HG02938 (cell line): ENCODE results near the gene CALN1.

Source experiments
- ATAC-seq: cut with Tn5 transposase; IDR thresholded peaks from one replicate; pipeline ENCODE4 v1.9.1; 2021; ENCODE audit warnings: mild to moderate bottlenecking, moderate library complexity; ENCODE audit not compliant: unreplicated experiment

Gene CALN1

DNA sequence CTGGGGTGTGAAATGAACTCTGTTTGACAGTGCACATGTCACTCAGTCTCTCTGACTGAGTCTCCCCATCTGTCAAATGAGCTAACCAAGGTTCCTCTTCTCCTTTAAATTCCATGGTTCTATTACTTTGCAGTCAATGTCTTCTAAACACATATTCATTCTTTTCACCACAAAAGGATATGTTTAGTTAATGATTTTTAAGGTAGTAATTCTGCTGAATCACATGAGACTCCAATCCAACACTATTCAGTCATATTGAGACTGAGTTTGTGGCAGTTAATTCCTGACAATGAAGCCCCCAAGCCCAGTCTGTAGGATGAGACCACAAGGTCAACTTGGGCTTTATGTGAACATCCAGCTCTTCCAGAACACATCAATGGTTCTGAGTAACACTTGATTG is 85.3 kb downstream of the CALN1 start:
- no peak for ATAC-seq

DNA sequence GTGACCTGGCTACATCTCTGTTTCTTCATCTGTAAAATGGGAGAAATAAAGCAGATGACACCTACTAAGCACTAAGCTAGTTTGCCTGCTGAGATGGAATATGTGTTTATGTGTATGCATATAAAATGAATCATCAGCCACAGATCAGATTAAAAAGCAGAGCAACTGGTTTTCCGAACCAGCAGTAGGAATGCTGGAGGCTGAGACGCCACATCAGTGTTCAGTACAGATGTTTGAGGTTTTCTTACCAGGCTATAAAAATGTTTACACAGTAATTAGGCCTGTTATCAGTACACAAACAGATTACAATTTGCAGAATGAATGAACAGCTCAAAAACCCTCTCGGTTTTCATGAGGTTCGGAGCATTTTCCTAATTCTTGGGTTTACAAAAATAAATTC is 85.8 kb downstream of the CALN1 start:
- no peak for ATAC-seq

DNA sequence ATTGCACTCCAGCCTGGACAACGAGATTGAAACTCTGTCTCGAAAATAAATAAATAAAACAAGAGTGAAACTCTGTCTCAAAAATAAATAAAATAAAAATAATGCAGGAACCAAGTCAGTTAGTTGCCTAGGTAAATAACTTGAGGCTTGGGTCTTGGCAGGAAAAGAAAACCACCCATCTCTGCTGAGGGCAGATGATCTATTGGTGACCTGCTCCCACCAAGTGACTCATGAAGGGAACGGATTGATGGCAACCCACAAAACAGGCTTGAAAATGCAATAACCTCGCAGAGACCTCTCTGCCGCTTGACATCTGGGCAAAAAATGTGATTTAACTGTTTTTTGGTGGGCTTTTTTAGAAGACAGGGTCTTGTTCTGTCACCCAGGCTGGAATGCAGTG is 86.6 kb downstream of the CALN1 start:
- no peak for ATAC-seq

DNA sequence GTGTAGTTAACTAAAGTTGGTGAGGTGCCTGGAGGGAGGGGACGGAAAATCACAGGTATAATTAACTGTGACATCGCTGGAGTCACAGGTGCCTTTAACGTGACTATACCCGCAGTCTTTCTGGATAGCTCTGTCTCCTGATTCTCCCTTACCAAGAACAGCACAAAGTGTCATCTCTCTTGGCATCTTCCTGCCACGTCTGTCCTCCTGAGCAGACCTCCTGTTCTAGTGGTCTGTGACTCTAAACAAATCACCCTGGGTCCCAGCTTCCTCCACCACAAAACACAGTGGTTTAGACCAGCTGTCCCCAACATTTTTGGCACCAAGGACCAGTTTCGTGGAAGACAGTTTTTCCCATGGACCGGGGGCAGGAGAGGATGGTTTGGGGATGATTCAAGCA is 90.5 kb downstream of the CALN1 start:
- ATAC-seq: no peak

DNA sequence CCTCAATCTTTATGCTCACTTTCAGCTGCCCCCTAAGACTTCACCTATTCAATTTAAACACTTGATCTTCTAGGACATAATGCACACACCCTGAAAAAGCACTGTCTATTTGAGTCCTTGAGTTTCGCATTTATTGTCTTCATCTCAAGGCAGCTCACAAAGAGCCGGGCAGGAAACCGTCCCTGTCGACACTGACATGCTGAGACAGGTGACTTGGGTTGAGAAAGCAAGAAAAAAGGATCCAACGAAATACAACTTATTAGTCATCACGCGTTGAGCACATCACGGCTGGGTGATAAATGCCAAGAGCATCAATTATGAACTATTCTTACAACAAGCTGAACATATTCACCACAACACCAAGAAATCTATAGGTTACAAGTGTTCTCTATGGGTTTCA is 91.1 kb downstream of the CALN1 start:
- ATAC-seq: no peak

DNA sequence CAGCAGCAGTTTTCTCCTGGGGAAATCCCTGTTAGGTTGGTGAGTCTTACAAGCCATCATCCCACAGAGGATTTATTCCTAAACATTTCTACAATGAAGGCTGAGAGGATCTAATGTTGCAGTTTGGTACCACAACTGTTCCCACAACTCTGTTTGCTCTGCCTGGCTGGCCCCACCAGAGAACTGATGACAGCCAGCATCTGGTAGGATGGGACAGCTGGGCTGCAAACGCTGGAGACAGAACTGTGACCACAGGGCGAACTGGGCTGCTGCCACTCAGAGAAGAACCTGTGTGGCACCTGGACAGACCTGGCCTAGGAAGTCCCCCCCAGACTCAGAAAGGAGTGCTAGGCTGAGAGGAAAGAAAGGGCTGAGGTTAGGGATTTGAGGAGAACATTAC is 94.8 kb downstream of the CALN1 start:
- no peak for ATAC-seq

DNA sequence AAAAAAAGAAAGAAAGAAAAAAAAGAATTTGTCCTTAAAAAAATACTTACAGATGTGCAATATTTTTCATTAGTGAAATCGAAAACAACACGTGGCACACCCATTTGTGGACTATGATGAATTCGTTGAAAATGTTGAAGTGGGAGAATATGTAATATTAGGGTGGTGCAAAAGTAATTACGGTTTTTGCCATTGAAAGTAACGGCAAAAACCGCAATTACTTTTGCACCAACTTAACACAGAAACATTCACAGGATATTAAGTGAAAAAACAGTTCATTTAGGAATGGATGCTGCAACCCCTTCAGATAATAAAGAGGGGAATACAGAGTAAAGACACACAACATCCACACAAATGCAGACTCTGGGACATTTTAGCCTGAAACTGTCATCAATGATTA is 96.0 kb downstream of the CALN1 start:
- ATAC-seq: no peak

DNA sequence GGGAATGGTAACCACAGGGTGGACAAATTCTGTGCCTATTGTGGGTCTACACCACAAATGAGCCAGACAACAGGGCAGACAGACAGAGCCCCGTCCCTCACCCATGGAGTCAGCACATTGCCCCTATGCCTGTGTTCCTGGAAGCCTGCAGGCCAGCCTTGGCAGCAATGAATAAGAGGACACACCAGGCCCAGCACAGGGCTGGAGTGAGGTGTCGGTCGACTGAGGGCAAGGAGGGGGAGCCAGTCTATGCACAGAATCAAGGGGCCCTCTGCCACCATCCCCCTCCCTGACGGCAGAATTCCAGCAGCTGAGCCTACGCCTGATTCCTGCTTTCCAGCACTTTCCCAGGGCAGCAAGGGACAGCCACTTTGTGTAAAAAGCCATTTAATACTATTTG is 98.2 kb downstream of the CALN1 start:
- ATAC-seq: no peak

DNA sequence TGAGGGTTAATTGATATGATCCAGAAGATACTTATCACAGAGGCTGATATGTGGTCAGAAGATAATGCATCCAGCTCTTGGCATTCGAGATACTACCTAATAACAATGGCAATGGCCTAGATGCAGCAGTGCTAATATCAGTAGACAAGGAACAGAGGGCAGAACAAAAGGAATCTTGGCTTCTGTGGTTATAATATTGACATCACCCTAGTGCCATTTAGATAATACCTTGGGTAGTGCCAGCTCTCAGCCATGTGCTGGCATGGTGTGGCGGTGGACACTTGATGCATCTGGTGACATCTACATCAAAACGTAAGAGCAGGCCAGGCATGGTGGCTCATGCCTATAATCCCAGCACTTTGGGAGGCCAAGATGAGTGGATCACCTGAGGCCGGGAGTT is 101.8 kb downstream of the CALN1 start:
- ATAC-seq: no peak

DNA sequence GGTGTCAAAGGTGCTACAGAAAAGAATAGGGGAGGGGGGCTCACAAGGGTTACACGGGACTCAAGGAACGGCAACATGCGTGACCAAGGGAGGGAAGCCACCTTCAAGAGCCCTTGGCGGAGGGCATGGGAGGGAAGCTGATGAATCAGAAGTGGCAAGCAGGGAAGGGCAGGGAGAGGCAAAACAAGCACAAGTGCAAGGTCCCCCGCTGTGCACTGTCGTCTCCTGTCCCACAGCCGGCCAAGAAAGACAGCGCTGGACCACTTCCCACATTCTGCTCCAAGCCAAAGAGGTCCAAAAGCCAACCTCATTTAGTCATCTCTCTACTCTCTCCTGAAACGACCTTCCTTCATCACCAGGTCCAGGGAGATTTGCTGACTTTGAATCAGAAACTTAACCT is 102.7 kb downstream of the CALN1 start:
- no peak for ATAC-seq

DNA sequence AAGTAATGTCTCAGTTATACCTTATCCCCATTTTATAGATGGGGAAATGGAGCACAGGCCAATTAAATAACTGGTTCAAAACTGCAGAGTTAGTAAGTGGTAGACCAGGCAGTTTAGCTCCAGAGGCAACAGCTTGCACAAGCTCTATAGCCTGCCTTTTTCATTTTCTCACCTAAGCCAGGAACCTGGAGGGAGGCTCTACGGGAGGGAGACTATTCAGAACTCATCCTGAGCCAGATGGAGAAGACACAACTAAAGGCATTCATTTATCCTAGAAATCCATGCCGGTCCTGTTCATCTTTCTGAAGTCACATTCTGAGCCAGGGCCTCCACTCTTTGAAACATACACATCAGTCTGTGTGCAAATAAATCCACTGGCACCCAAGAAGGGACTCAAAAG is 103.2 kb downstream of the CALN1 start:
- no peak for ATAC-seq

DNA sequence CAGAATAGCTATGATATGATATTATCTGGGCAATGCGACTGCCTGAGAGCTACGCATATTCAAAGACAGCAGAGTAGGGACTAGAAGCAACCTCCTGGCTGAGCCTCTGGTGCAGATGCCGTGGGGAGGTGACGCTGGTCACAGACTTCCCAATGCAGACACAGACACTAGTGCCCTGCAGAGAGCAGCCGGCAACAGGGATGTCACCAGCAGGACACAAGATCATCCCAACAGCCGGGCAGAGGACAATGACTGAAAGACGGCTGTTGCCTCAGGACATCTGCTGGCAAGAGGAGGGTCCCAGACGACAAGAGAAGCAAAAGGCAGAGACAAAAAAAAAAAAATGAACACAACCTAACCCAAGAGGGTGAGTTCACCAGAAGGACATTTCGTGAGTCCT is 104.6 kb downstream of the CALN1 start:
- no peak for ATAC-seq

DNA sequence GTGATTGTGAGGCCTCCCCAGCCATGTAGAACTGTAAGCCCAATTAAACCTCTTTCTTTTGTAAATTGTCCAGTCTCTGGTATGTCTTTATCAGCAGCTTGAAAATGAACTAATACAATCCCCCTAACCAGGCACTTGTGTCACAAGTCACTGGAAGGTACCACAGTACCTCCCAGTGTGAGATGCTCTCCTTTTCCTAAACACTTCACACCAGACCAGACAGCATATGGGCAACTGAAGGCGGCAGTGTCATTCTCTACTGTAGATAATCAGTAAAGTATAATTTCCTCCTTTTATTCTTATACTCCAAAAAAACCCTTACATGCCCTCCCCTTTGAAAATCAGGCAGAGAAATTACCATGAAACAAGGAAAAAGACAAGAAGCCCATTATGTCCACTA is 113.2 kb downstream of the CALN1 start:
- ATAC-seq: no peak

DNA sequence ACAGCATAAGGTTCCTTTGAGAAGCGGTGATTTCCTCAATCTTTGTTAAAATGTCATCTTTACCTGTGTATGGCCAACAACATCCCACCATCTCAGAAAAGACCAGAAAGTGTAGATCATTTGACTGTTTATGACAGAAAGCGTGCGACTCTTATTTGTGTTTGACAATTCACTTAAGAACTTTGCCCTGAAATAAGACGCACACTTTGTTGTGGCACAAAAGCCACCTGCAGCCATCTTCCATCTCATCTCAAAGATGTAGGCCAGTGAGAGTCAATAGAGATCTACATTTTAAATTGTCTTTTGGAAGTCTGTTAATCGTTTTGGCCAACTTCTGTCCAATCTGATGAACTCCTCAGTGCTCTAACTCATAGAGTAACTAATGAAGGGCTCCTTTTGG is 114.0 kb downstream of the CALN1 start:
- no peak for ATAC-seq

DNA sequence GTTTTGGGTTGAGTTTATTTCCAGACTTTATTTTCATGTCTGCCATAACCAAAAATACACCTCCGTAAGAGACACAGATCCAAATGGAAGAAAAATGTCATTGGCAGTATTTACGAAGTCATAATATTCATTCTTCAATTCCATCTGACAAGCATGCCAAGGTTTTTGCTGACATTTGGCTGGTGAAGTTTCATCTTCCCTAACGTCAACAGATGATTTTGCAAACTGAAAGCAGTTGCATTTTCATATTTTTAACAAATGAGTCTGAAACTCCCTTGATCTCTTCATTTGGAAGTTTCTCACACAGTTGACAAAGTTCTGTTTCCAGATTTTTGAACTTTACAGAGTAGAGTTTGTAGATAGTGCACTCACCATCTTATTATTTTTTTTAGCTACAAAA is 114.5 kb downstream of the CALN1 start:
- no peak for ATAC-seq

DNA sequence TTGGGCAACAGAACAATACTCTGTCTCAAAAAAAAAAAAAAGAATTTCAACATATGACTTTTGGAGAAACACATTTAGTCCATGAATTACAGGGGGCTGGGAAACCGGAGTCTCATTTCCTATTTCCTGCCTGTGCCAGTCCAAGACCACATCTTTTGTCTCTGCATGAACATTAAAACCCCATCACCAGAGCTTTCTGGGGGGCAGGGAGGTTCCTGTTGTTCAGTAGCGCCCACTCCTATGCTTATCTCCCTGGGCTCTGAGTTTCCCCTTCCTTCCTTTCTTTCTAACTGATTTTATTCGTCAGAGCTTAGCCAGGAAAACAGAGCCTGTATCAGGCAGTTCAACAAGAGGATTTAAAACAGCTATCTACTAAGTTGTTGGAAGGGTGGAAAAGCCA is 119.3 kb downstream of the CALN1 start:
- ATAC-seq: no peak

DNA sequence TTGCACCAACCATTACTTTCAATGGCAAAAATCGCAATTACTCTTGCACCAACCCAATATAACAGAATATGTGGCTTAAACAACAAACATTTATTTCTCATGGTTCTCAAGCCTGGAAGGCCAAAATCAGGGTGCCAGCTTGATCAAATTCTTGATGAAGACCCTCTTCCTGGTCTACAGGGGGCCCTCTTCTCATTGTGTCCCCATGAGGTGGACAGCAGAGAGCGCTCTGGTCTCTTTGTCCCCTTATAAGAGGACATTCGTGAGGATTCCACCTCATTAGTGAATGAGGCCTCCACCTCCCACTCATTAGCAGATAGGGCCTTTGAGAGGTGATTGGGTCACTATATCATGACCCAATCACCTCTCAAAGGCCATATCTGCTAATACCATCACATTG is 120.0 kb downstream of the CALN1 start:
- ATAC-seq: no peak

DNA sequence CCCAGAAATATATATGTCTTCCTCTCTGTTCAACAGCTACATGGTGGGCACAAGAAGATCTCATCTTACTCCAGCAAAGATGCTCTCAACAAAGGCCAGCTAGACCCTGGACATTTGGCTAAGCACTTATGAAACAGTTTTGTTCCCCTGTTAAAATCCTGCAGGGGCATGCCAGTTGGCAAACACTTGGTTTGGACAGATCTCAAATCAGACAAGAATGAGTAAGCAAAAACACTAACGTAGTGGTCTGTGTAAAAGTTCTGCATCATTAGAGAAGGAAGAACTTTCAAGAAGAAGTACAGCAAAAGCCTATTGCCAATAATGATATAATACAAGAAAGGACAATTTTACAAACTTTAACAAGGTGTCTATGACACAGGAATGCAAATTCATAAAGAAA is 125.6 kb downstream of the CALN1 start:
- ATAC-seq: no peak

DNA sequence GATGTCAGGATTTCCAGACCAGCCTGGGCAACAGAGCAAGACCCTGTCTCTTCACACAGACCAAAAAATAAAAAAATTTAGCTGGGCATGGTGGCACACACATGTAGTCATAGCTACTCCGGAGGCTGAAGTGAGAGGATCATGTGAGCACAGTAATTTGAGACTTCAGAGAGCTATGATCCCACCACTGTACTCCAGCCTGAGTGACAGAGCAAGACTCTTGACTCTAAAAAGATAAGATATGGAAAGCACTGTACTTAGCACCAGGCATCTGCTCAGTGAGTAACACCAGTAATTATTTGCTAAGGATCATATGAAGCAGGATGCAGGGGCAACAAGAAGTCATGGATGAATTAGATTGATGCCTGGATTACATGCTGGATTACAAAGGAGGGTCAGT is 128.8 kb downstream of the CALN1 start:
- ATAC-seq: no peak

DNA sequence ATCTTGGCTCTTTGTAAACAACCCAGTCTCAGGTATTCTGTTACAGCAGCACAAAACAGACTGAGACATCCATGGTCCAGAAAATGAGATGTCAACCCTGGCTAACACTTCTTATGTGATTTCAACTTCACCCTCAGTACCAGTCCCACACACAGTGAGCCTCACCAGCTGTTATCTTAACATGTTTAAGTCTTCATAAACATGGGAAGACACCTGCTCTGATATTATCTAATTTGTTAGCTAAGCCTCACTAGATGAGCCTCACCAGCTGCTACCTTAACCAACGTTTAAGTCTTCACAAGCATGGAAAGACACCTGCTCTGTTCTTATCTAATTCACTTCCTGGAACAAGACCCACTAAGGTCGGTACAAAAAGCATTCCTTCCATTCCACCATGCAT is 130.8 kb downstream of the CALN1 start:
- no peak for ATAC-seq

DNA sequence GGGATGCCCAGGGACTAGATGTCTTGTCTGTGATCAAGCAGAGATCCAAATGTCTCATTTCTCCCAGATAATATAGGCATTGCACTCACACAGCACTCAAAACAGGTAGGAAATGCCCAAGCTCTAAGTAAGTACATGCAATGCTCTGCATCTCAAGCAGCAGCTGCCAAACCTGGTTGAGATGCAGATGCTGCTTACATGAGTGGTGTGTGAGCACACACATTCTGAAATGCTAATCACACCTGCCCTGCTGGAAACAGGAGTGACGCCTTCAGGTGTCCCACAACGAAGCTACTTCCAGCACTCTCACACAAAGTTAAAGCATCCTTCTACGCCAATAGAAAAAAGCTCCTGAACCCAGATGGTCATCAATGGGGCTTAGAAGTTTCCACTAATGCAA is 132.9 kb downstream of the CALN1 start:
- no peak for ATAC-seq

DNA sequence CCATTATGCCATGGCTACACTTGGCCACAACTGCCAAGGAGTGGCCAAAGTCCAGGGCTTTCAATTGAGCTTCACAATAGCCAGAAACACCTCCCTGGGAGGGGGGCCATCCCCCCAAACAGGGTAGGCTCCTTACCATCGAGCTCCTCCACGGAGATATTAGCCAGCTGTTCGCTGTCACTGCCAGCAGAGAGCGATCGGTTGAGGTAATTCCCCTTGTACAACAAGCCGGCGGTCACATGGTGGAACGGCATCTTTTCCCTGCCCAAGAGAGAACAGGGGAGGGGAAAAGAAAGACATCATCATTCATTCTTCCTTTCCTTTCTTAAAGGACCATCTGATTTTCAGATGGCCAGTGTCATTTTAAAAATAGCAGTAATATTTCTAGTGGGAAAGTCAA is 133.6 kb downstream of the CALN1 start:
- ATAC-seq: no peak

DNA sequence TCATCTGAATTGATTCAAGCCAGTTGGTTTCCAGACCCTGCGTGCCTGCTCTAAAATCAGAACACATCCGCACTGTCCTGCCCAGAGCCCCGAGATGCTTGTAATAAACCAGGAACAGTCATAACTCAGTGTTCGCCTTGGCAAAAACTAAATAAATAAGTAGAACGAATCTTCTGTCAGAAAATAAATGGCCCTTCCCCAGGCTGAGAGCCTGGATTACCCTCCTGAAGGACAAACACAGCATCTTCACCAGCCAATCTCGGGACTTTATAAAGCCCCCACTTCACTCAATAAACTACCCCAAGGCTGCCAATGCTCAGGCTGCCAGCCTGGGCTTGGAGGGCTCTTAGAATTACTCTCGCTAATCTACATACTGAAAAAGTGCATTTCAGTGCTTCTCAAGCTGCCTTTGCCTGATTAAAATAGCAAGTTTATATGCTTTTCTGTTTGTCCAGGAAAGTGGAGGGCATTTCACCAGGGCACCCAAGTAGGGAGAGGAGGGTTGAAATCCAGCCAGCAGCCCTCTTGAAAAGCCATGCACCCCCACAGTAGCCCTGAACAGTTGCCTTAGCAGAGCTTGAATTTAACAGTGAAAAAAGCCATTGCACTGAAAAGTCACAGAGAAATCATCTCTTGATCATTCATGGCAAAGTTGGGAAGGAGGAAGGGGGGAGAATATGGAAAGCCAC is 136.6 kb downstream of the CALN1 start:
- ATAC-seq: no peak

DNA sequence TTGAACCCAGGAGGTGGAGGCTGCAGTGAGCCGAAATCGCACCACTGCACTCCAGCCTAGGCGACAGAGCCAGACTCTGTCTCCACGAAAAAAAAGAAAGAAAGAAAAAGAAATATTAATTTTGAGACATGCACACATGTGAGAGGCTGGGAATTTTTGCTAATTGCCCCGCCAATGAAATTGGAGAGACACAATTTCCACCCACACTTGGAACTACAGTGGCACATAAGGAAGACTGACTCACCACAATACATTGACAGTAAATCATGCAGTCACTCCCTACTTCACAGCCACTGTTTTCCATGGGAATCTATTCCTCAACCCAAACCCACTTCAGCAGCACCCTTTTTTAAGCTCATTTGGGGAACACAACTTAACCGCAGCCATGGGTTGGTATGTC is 139.7 kb downstream of the CALN1 start:
- no peak for ATAC-seq
